Adrenal gland (tissue), 5 donors: ENCODE results near the gene PHGDH.

Experiments used
- POLR2A ChIP-seq, 2 donors: fragments of 450-650 bp; IDR thresholded peaks; one replicate each; pipeline ENCODE4 v1.6.1; 2017; ENCODE audit warnings: antibody characterized with exemption in 2 of 2, mild to moderate bottlenecking in 2 of 2, moderate library complexity in 1 of 2
- TF ChIP-seq, protein P1 (sequence below), 6 experiments: fragments of 450-650 bp in 4 of 6; fragments of 200-600 bp in 2 of 6; sonication (generic) in 1 of 6; IDR thresholded peaks; 1 replicate in 5 of 6; 2 replicates in 1 of 6; pipeline versions ENCODE4 v1.5.1 to v1.8.0; 2016 to 2021; ENCODE audit warnings: antibody characterized with exemption in 6 of 6, mild to moderate bottlenecking in 2 of 6, moderate library complexity in 1 of 6
- donor health status: DM: no; HTN: no; CAD: no.

DNA sequence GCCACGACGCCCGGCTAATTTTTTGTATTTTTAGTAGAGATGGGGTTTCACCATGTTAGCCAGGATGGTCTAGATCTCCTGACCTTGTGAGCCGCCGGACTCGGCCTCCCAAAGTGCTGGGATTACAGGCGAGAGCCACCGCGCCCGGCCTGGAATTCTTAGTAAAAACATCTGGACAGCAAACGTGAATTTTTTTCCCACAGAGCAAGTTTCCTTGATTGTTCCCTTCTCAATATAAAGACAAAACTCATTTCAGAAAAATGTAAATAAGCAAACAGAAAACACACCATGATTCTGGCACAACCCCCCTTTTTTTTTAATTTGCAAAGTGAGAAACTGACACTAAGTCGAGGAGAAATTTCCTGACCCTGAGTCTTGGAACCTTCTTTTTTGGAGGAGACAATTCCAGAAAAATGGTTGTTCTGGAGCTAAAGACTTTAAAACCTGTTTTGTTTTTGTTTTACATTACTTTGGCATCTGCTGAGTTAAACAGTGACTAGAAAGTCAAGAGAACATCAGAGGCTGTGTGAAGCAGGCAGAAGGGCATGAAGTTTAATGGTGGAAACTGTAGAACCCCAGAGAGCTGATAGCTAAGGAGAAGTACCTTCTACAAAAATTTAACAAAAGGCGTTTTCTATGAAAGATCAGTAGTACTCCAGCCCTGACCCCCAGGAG, 67.3 kb downstream of the PHGDH start:
- no peak for TF ChIP-seq POLR2A (IDR thresholded peaks at IDR 0.05)
- TF ChIP-seq, protein P1, sequence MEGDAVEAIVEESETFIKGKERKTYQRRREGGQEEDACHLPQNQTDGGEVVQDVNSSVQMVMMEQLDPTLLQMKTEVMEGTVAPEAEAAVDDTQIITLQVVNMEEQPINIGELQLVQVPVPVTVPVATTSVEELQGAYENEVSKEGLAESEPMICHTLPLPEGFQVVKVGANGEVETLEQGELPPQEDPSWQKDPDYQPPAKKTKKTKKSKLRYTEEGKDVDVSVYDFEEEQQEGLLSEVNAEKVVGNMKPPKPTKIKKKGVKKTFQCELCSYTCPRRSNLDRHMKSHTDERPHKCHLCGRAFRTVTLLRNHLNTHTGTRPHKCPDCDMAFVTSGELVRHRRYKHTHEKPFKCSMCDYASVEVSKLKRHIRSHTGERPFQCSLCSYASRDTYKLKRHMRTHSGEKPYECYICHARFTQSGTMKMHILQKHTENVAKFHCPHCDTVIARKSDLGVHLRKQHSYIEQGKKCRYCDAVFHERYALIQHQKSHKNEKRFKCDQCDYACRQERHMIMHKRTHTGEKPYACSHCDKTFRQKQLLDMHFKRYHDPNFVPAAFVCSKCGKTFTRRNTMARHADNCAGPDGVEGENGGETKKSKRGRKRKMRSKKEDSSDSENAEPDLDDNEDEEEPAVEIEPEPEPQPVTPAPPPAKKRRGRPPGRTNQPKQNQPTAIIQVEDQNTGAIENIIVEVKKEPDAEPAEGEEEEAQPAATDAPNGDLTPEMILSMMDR (IDR thresholded peaks at IDR 0.05), result no peak
